ACHN (cell line): ENCODE data around the gene WRNIP1.
"Not testable (repeated sequence)": the region's sequence is repeated elsewhere in the genome, so short reads cannot be mapped to it uniquely, and the experiment has no call there.

Source experiments
- DNase-seq: peaks from one replicate; pipeline ENCODE4 v3.0.0-alpha.2; 2015
- in situ Hi-C: cut with HindIII; loops from 2 replicates; pipeline ENCODE4 v1.10.0; 2017; ENCODE audit warnings: low sequenced_read_pairs, low pct_ligation_motif_present, low pct_unique_long_range_greater_than_20kb

Gene WRNIP1

GRCh38 chr6:2797564-2798031, 32.4 kb downstream of the WRNIP1 start:
- in situ Hi-C loops, result no loop called here
- no peak for DNase-seq

- DNase-seq, result no peak
- in situ Hi-C loops, result no loop called here
These were observed 33.5 kb downstream of the WRNIP1 start for GRCh38 chr6:2798586-2799134.

GRCh38 chr6:2799936-2800527, 34.8 kb downstream of the WRNIP1 start:
- in situ Hi-C loops, result no loop called here

GRCh38 chr6:2800552-2801316, 35.5 kb downstream of the WRNIP1 start:
- in situ Hi-C loops, result no loop called here
- DNase-seq, result no peak

More at GRCh38 chr6:2799936-2800527, 34.8 kb downstream of the WRNIP1 start:
- no peak for DNase-seq

- DNase-seq, in situ Hi-C loops: not testable (repeated sequence)
These were observed 36.5 kb downstream of the WRNIP1 start for GRCh38 chr6:2801687-2802086.

GRCh38 chr6:2802521-2803060, 37.4 kb downstream of the WRNIP1 start:
- no peak for DNase-seq
- in situ Hi-C loops, result no loop called here

GRCh38 chr6:2803731-2804429, 38.7 kb downstream of the WRNIP1 start:
- in situ Hi-C loops, result no loop called here

GRCh38 chr6:2804516-2804915, 39.3 kb downstream of the WRNIP1 start:
- no peak for DNase-seq
- in situ Hi-C loops, result no loop called here

More at GRCh38 chr6:2803731-2804429, 38.7 kb downstream of the WRNIP1 start:
- DNase-seq, result no peak

GRCh38 chr6:2805031-2805430, 39.8 kb downstream of the WRNIP1 start:
- in situ Hi-C loops, result no loop called here
- DNase-seq, result no peak

GRCh38 chr6:2806644-2807043, 41.5 kb downstream of the WRNIP1 start:
- no peak for DNase-seq
- in situ Hi-C loops, result no loop called here

GRCh38 chr6:2807342-2808090, 42.3 kb downstream of the WRNIP1 start:
- in situ Hi-C loops, result no loop called here
- DNase-seq, result no peak

- DNase-seq, result no peak
- in situ Hi-C loops, result no loop called here
These were observed 43.8 kb downstream of the WRNIP1 start for GRCh38 chr6:2809015-2809414.

- in situ Hi-C loops, result no loop called here
- DNase-seq, result no peak
These were observed 45.0 kb downstream of the WRNIP1 start for GRCh38 chr6:2810092-2810671.

- in situ Hi-C loops, result no loop called here
- DNase-seq, result no peak
These were observed 47.5 kb downstream of the WRNIP1 start for GRCh38 chr6:2812695-2813094.

GRCh38 chr6:2816158-2816557, 51.0 kb downstream of the WRNIP1 start:
- in situ Hi-C loops, result no loop called here
- DNase-seq, result no peak

- in situ Hi-C loops, result no loop called here
- DNase-seq, result peak; percentile 15
These were observed 52.8 kb downstream of the WRNIP1 start for GRCh38 chr6:2817903-2818443.

GRCh38 chr6:2818593-2818992, 53.4 kb downstream of the WRNIP1 start:
- no peak for DNase-seq
- in situ Hi-C loops, result no loop called here

GRCh38 chr6:2819115-2819514, 53.9 kb downstream of the WRNIP1 start:
- DNase-seq, result no peak
- in situ Hi-C loops, result no loop called here
